ENCODE measurements around the gene GKN2. TPM values are rescaled to one million over a fixed set of nuclear protein-coding genes. Genes with fewer than 3 reads are reported as not detected.

The GKN2 gene
- total and polyA plus RNA-seq, 4 donors, result 9.1 TPM; not detected in 3

DNA sequence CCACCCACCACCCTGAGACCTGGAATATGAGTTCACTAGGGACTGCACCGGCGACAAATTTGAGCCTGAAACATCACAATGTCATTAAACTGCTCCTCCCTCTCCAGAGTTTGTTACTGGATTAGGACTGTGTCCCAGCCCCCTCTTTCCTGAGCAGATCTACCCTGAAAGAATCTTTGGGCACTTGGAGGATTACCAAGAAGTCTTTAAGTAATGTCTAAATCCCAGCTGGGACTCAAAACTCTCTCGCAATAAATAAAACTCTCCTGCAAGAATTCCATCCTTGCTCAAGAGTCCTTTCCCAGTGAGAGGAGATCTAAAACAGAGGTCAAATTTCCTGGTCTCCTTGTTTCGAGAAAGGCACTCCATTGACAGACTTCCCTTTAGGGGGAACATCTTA is 20.9 kb downstream of the GKN2 start:
- no peak overlapping the region for H3K9ac ChIP-seq (ENCODE audit: low read depth in 1 of 2, low read length in 2 of 2)
- no peaks in the 10 kb centered on the region for H3K9me3 ChIP-seq (ENCODE audit: control insufficient read depth in 4 of 4, low read length in 3 of 4)
- DNase-seq (ENCODE audit: low spot score), result no peak
- H3K27me3 ChIP-seq (ENCODE audit: control insufficient read depth in 4 of 4, insufficient read depth in 4 of 4, low read length in 3 of 4), result peaks cover 0 to 3% (median 0%) of the 10 kb centered on the region in 4 donors
- no peaks in the 10 kb centered on the region for H3K4me1 ChIP-seq (ENCODE audit: control insufficient read depth in 4 of 4, insufficient read depth in 4 of 4, low read length in 3 of 4)
- H3K36me3 ChIP-seq (ENCODE audit: control insufficient read depth in 4 of 4, insufficient read depth in 3 of 4, low read depth in 1 of 4, low read length in 3 of 4), result peaks cover 0 to 1% (median 0%) of the 10 kb centered on the region in 4 donors
- no peak overlapping the region for H3K27ac ChIP-seq (ENCODE audit: low read depth in 1 of 2, low read length in 2 of 2)
- H3K4me3 ChIP-seq (ENCODE audit: low read depth in 1 of 3, low read length in 3 of 3), result no peak overlapping the region
- TF ChIP-seq, protein P1, sequence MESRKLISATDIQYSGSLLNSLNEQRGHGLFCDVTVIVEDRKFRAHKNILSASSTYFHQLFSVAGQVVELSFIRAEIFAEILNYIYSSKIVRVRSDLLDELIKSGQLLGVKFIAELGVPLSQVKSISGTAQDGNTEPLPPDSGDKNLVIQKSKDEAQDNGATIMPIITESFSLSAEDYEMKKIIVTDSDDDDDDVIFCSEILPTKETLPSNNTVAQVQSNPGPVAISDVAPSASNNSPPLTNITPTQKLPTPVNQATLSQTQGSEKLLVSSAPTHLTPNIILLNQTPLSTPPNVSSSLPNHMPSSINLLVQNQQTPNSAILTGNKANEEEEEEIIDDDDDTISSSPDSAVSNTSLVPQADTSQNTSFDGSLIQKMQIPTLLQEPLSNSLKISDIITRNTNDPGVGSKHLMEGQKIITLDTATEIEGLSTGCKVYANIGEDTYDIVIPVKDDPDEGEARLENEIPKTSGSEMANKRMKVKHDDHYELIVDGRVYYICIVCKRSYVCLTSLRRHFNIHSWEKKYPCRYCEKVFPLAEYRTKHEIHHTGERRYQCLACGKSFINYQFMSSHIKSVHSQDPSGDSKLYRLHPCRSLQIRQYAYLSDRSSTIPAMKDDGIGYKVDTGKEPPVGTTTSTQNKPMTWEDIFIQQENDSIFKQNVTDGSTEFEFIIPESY (IDR thresholded peaks at IDR 0.05), result no peak
- TF ChIP-seq EGR1 (IDR thresholded peaks at IDR 0.05; ENCODE audit: low read depth in 2 of 2) (no peak), FOXA2 (IDR thresholded peaks at IDR 0.05) (no peak)
- 78% methylated on average over 4 of the region's 4 CpGs for WGBS

- Histone ChIP-seq H3K27me3 (ENCODE audit: control insufficient read depth in 4 of 4, insufficient read depth in 4 of 4, low read length in 3 of 4) (peaks cover 0 to 3% (median 0%) of the 10 kb centered on the region in 4 donors), H3K9ac (ENCODE audit: low read depth in 1 of 2, low read length in 2 of 2) (no peak overlapping the region), H3K27ac (ENCODE audit: low read depth in 1 of 2, low read length in 2 of 2) (no peak overlapping the region), H3K4me3 (ENCODE audit: low read depth in 1 of 3, low read length in 3 of 3) (no peak overlapping the region), H3K9me3 (ENCODE audit: control insufficient read depth in 4 of 4, low read length in 3 of 4) (no peaks in the 10 kb centered on the region), H3K36me3 (ENCODE audit: control insufficient read depth in 4 of 4, insufficient read depth in 3 of 4, low read depth in 1 of 4, low read length in 3 of 4) (peaks cover 0 to 1% (median 0%) of the 10 kb centered on the region in 4 donors), H3K4me1 (ENCODE audit: control insufficient read depth in 4 of 4, insufficient read depth in 4 of 4, low read length in 3 of 4) (no peaks in the 10 kb centered on the region)
- TF ChIP-seq RXRA (IDR thresholded peaks at IDR 0.05) (no peak), RAD21 (IDR thresholded peaks at IDR 0.05) (no peak), EGR1 (IDR thresholded peaks at IDR 0.05; ENCODE audit: low read depth in 2 of 2) (no peak), TAF1 (conservative IDR thresholded peaks at IDR 0.05) (no peak), HNF4G (IDR thresholded peaks at IDR 0.05) (no peak), YY1 (IDR thresholded peaks at IDR 0.05) (no peak), SP1 (IDR thresholded peaks at IDR 0.05) (no peak), HNF4A (conservative IDR thresholded peaks at IDR 0.05) (no peak), FOXA1 (IDR thresholded peaks at IDR 0.05) (no peak)
- TF ChIP-seq, protein P2, sequence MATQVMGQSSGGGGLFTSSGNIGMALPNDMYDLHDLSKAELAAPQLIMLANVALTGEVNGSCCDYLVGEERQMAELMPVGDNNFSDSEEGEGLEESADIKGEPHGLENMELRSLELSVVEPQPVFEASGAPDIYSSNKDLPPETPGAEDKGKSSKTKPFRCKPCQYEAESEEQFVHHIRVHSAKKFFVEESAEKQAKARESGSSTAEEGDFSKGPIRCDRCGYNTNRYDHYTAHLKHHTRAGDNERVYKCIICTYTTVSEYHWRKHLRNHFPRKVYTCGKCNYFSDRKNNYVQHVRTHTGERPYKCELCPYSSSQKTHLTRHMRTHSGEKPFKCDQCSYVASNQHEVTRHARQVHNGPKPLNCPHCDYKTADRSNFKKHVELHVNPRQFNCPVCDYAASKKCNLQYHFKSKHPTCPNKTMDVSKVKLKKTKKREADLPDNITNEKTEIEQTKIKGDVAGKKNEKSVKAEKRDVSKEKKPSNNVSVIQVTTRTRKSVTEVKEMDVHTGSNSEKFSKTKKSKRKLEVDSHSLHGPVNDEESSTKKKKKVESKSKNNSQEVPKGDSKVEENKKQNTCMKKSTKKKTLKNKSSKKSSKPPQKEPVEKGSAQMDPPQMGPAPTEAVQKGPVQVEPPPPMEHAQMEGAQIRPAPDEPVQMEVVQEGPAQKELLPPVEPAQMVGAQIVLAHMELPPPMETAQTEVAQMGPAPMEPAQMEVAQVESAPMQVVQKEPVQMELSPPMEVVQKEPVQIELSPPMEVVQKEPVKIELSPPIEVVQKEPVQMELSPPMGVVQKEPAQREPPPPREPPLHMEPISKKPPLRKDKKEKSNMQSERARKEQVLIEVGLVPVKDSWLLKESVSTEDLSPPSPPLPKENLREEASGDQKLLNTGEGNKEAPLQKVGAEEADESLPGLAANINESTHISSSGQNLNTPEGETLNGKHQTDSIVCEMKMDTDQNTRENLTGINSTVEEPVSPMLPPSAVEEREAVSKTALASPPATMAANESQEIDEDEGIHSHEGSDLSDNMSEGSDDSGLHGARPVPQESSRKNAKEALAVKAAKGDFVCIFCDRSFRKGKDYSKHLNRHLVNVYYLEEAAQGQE (IDR thresholded peaks at IDR 0.05), result no peak
- TF ChIP-seq, protein P1 (IDR thresholded peaks at IDR 0.05), result no peak
- TF ChIP-seq, protein P3, sequence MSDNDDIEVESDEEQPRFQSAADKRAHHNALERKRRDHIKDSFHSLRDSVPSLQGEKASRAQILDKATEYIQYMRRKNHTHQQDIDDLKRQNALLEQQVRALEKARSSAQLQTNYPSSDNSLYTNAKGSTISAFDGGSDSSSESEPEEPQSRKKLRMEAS (IDR thresholded peaks at IDR 0.05), result no peak
- DNase-seq (ENCODE audit: low spot score), result no peak
- 92% methylated on average over 3 of the region's 3 CpGs for WGBS
These were observed 21.5 kb downstream of the GKN2 start for GRCh38 chr2:68931149-68931711.
